NCI-H1105 (cell line): ENCODE data around the gene PRDX2.
"Not testable (repeated sequence)": the region's sequence is repeated elsewhere in the genome, so short reads cannot be mapped to it uniquely, and the experiment has no call there.

Experiments
- DNase-seq: peaks from one replicate; lab custom pipeline; 2025; lab: John Stamatoyannopoulos, UW

The PRDX2 gene

DNA sequence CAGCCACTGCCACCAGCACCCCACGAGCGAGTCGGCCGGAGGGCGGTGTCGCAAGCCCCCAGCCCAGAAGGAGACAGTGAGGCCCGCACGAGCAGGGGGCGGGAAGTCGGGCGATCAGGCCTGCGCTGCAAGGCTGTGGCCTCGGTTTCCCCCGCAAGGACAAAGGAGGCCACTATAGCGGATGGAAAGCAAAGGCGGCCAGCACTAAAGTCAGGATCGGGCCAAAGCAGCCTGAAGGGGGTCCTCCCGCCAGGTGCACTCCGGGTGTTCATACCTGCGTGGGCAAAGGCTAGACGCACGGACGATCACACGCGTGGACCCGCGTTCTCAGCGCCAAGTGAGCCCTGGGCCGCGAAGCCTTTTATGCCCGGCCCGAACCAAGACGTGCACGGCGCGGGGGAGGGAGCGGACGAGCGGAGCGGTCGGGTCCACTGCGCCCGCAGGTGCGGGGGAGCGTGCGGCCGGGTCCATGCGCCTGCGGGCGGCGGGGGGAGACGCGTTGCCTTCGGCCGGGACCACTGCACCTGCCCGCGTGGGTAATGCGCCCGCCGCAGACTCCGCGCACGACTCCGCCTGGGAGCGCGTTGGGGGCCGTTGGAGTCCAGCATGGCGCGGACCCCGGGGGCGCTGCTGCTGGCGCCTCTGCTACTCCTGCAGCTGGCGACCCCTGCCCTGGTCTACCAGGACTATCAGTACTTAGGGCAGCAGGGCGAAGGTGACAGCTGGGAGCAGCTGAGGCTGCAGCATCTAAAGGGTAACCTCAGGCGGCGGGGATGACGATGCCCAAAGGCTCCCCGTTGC, at the start of gene PRDX2, which contains the start of gene THSD8:
PRDX2 (minus strand) TSS at position 335 of the 801 bp plus-strand sequence. CDS start 539 bp downstream, outside the sequence.
THSD8 (plus strand) TSS at position 604 of the 801 bp plus-strand sequence; CDS start at position 607, 3 bp downstream.
- peak; percentile 95 for DNase-seq

DNA sequence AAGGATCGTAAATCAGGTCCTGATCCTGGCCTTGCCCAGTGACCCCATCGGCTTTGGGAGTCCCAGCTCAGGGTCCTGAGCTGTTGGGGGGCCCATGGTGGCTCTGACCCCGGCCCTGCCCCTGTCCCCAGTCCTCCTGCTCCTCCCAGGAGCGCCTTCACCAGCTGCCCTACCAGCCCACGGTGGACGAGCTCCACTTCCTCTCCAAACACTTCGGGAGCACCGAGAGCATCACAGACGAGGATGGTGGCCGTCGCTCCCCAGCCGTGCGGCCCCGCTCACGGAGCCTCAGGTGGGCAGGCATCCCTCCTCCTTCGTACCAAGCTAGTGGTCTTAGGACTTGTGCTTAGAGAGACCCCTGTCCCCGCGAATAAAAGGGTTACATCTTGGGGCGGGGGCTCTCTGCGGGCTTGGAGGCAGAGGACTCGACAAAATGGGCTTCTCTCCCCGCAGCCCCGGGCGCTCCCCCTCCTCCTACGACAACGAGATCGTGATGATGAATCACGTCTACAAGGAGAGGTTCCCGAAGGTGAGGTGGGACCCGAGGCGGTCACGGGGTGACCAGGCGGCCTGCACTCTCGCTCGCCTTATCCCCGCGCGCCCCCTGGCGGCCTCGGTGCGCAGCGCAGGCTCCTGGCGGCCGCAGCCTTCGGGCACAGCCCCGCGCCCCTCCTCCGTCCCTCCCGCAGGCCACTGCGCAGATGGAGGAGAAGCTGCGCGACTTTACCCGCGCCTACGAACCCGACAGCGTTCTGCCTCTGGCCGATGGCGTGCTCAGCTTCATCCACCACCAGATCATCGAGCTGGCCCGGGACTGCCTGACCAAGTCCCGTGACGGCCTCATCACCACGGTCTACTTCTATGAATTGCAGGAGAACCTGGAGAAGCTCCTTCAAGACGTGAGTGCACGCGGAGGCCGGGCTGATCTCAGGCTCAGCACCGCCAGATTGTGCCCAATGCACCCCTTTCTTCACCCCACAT, 45.8 kb upstream of the PRDX2 start:
- DNase-seq = peak; percentile 65

DNA sequence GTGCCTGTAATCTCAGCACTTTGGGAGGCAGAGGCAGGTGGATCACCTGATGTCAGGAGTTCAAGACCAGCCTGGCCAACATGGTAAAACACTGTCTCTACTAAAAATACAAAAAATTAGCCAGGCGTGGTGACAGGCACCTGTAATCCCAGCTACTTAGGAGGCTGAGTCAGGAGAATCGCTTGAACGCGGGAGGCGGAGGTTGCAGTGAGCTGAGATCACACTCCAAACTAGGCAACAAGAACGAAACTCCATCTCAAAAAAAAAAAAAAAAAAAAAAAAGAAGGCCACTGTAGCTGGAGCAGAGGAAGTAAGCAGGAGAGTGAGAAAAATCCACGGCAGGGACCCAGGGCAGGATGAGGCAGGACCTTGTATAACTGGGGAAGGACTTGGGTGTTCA, 45.0 kb upstream of the PRDX2 start:
- DNase-seq = not testable (repeated sequence)

DNA sequence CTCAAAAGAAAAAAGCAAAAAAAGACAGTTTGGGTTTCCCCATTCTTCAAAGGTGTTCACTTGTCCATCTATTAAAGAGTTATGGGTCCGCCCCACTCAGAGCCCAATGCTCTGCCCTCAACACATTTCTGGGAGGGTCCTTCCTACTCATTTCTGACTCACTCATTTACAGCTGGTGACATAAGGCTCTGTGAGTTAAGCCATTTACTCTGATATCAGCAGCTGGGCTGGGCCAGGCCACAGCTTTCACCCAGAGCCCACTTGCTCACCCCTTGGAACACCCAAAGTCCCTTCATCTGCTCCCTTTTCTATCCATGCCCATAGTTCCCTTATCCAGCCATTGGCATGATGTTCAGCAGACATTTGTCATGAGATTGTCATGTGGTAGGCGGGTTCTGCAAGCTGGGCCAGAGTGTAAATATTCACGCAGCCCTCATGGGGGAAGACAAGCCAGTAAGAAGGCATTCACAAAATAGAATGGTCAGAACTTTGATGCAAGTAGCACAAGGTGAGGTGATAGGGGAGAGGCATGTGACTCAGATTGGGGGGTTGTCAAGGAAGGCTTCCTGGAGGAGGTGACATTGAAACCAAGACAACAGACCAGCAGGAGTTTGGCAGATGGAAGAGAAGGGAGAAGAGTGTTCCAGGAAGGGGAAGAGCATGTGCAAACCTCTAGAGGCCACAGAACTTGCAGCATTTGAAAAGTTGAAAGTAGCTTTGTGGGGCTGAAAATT, 42.6 kb upstream of the PRDX2 start:
- no peak for DNase-seq

DNA sequence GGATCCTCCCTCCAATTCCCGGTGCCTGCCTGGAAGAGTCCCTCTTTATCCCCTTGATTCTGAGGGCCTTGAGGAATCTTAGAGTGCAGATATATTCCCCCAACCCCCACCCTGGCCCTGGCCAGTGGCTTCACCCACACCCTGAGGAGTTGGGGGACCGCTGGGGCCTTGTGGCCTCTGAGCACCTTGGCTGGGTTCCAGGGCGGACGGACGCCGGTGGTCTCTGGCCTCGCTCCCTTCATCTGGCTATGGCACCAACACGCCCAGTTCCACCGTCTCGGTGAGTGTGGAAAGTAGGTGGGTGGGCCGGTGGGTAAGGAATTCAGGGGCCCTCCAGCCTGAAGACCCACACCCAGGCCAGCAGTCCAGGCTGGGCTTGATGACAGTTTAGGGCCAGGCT, 41.7 kb upstream of the PRDX2 start:
- no peak for DNase-seq

DNA sequence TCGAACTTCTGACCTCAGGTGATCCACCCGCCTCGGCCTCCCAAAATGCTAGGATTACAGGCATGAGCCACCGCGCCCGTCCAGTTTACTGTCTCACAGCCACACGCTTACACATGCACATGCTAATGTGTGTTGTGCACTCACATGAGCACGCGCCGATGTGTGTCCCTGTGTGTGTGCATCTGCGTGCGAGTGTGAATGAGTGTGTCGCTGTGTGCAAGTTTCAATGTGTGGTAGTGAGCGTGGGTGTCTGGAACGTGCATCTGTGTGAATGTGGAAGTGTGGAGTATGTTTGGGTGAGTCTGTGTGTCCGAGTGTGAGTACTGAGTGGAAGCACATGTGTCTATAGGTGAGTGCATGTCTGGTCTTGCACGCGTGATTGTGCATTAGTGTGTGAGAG, 40.9 kb upstream of the PRDX2 start:
- DNase-seq = no peak

DNA sequence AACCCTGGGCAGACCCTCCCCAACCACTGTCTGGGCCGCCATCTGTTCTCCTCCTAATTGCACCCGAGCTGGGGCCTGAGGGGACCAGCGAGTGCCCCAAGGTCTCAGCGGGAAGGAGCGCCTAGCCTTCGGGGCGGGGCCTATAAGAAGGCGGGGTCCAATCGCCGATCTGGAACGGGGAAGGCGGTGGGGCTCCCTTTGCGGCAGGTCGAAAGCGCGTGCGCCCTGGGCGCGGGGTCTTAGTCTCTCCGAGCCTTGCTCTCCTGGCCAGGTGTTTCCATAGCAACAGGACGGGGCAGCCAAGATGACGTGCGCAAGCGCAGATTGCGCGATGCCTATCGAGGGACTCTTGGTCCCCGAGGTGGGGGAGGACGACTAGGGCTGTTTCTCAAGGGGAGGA, 39.5 kb upstream of the PRDX2 start:
- peak; percentile 98 for DNase-seq

DNA sequence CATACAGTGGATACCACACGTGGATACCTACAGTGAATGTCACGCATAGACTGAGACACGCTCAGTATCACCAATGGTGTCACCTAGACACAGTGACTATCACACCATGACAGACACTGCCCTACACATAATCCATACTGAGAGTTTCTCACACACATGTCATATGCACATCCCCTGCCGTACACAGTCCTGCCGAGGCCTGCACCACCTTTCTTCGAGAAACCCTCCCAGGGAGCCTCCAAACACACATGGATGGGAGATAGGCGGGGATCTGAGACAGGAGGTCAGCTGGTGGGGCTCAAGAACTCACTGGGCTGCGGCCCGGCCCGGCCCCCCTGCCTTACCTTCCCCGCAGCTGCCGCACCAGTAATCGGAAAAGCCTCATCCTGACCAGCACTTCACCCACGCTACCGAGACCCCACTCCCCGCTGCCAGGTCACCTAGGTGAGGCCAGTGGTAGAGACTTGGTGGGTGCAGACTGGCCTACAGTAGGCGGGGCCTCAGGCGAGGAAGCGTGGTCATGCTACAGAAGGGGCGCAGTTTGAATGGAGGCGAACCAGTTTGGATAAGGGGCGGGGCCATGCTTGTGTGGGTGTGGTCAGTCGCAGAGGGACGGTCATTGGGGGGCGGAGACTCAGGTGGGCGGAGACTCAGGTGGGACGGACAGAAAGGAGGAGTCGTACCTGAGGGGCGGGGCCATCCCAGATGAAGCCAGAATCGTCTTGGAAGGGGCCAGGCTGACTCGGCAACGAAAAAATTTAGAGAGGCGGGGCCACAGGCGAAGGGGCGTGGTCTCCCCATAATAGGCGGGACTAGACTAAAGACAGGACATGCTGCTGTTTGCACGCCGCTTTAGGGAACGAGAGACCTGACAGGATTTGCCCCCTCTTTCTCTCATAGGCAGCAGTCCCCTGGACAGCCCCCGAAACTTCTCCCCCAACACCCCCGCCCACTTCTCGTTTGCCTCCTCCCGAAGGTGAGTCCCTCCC, 38.8 kb upstream of the PRDX2 start:
- peak; percentile 82 for DNase-seq

DNA sequence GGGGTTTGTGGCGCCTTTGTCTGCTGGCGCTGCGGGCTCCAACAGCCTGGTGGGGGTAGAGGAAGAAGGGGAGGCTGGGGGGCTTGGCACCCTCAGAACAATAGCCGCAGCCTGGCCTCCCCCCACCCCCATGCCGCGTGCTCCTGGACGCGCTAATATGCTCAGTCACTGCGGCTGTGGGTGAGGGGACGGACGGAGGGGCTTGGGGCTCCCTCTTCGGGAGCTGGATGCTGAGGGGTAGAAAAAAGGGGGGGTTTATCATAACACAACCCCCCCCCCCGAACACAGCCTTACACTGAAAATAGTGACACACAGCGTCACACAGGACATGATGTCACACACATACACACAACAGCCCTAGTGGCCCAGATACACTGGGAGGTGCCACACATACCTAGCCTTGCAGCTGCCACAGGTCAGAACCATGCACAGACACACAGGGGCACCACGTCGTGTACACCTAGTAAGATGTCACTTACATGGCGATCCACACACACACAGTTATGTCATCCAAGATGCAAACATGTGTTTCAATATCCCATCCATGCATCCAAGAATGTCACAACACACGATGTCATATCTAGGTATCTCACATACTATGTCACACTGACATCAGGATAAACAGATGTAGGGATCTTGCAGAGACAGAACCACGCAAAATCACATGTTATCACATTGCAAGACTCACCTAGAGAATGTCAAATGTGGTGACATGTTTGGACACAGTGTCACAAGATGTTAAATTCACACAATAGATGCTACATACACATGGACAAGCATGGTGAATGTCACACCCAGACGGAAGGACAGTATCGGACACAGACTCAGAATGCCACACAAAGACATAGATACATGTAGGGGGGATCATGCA, 37.5 kb upstream of the PRDX2 start:
- DNase-seq = no peak

DNA sequence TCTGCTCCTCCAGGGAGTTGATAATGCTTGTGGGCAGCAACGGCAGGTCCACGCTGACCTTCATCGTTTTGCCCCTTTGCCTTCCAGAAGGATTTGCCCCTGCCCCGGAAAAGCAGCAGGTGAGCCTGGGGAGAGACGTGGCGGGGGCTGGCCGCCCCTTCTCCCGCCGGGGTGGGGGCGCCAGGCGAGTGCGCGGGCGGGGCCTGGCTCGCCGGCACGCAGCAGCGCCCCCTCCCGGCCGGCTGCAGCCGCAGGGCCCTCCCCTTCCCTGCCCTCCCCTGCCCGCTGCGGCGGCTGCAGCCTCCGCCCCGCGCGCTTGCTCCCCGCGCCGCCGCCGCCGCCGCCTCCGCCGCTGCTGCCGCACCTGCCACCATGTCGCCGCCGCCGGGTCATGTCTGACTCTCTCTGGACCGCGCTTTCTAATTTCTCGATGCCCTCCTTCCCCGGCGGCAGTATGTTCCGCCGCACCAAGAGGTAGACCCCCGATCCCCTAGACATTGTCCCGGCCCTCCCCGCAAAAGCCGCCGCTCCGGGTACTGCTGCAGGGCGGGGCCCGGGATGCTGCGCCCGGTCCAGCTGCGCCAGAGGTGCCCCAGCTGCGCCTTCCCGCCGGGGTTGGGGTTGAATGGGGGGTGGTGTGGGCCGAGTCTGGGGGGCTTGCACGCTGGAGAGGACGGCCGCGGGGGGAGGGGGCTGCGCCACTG, 36.7 kb upstream of the PRDX2 start, which contains the start of gene MAST1:
MAST1 (plus strand) TSS at position 334 of the 704 bp plus-strand sequence; CDS start at position 392, 58 bp downstream.
- DNase-seq = peak; percentile 65

DNA sequence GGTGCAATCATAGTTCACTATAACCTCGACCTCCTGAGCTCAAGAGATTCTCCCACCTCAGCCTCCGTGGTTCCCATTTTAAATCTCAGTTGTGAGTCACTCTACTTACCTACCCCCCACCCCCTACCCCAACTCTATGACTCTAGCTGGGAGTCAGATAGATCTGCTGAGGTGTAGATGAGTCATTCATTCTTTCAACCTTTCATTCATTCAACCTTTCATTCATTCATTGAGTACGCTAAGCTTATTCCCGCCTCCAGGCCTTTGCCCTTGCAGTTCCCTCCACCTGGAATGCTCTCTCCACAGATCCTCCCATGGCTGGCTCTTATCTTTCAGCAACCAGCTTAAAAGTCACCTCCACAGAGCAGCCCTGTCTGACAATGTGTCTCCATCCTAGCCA, 35.6 kb upstream of the PRDX2 start:
- DNase-seq = no peak

DNA sequence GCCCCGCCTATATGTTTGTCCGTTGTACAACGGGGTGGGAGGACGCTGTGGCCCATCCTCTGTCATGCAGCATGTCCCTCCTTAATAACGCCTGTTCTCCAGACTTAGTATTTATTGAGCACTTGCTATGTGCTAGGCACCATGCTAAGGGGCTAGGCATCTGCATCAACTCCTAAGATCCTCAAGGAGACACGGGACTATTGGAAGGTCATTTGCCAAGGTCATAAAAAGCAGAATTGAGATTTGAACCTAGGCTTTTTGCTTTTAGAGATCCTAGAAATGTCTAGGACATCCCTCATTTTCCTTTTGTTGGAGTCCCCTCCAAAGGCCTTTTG, 34.9 kb upstream of the PRDX2 start:
- no peak for DNase-seq

DNA sequence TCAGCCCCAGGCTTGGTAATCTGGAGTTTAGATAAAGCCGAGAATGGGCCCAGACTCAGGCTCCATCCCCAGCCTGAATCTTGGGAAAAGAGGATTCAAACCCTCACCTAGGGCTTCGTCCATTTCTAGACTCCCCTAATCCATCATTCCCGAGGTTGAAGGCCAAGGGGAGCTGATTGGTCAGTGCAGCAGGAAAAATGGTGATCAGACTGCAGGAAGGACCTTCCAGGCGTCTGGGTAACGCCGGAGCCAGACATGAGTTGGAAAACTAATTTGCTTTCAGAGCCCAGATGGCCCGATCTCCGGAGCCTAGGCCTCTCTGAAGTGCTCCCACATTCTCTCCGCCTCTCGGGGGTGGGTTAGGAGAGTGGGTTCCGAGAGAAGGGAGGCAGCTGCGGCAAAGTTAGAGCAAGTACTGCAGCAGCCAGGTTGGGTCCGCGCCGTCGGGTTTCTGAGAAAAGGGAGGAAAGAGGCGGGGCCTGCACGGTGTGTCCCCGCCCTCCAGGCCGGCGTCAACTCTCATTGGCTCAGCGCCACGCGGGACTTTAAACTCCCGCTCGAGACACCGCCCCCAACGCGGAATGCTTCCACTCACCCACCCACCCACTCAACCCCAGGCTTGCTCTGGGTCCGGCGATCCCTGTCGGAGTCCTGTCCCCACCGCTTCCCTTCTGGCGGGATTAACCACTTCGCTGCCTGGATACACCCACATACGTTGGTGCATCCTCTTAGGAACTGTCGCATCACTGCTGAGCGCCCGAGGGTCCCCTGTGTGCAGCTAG, 33.6 kb upstream of the PRDX2 start:
- no peak for DNase-seq

DNA sequence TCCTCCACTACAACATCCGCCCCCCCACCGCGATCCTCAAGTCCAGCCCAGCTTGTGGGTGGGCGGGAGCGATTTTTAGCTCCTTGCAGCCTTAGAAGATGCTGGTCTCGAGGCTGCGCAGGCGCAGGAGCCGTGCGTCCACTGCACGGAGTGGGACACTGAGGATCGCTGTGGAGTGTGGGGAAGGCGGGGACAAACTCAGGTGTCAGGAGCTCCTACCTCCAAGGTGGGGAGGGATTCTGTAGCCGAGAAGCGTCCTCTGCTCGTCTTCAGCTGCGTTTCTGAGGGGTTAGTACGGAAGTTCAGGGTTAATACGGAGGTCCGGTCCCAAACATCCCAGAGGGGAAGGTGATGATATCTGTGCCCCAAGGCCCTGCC, 33.0 kb upstream of the PRDX2 start, which contains the start of gene RTBDN:
RTBDN (minus strand) TSS at position 14 of the 378 bp plus-strand sequence. CDS start 4,600 bp downstream, outside the sequence.
- DNase-seq = no peak

DNA sequence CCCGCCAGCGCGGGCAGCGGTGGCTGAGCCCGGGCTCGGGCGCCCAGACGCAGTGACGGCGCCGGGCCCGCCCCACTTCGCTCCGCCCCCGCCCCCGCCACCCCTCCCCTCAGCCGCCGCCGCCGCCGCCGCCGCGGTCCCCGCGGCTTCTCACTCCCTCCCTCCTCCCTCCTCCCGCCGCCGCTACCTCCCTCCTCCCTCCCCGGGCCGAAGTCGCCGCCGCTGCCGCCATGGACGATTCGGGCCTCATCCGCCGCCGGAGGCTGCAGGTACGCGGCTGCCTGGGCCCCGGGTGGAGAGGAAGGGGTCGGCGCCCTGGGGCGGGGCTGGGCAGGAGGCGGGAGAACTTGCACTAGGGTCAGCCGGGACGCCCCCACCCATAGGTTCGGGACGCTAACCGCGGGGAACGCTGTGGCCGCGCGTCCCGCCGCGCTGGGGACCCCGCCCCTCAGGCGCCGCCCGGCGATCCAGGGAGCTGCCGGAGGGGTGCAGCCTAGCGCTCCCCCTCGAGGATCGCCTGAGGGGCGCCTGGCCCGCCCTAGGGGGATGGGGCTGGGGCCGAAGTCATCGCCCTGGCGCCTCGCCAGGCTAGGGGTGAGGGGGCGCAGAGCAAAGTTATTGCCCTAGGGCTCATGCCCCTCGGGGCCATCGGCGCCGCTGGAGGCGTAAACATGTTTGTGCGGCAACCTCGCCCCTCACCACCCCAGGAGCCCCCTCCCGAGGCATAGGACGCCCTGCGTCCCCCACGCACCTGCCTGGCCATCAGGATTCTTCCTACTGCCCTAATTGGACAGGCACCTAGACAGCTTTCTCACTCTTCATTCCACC, 32.4 kb upstream of the PRDX2 start:
- peak; percentile 78 for DNase-seq

DNA sequence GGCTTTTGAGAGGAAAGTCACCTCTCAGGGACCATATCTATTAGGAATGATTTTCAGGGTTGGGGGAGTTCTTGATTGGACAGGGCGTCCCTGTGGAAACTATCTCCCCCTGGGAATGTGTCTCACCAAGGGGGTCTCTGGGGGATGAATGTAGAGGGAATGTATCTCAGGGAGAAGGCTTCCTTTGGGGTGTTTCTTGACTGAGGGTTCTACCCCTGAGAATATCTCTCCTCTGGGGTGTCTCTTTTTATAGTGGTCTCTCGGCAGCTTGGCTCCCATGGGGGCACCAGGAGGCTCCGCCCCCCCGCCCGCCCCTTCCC, 31.8 kb upstream of the PRDX2 start:
- no peak for DNase-seq

DNA sequence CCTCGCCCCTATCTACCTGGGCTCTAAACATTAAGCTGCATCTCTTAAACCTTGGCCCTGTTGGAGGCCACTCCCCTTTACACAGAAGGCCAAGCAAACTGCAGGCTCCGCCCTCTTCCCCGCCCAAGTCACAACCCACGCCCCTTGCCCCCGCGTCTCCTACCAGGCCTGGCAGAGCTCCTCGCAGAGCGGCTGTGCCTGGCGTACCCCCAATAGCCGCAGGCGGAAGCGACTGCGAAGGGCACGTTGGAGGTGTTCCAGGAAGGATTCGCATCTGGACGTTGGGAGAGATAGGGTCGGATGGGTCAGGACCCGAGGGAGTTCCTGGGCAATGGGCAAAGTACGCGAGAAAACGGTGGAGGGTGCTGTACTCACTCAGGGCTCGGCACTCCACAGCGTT, 26.9 kb upstream of the PRDX2 start:
- DNase-seq = peak; percentile 45
